Tibial artery (tissue), 4 donors: ENCODE results near the gene EPHA2.

ENCODE experiments used
- DNase-seq, 2 donors: peaks; one replicate each; pipeline ENCODE4 v3.0.0-alpha.2; 2019
- H3K27ac ChIP-seq, 2 donors: fragments of 200-600 bp; sonication (generic) in 1 of 2; 1 replicate in 1 of 2; 2 replicates in 1 of 2; pipeline ENCODE4 v1.5.1; 2018 to 2019; ENCODE audit warnings: mild to moderate bottlenecking in 1 of 2
- H3K27me3 ChIP-seq, 2 donors: fragments of 200-600 bp; sonication (generic) in 1 of 2; one replicate each; pipeline versions ENCODE4 v1.5.1 to v1.6.0; 2016 to 2019
- H3K36me3 ChIP-seq, 3 donors: fragments of 200-600 bp; sonication (generic) in 2 of 3; one replicate each; pipeline ENCODE4 v1.5.1; 2016 to 2019; ENCODE audit warnings: mild to moderate bottlenecking in 2 of 3
- H3K4me1 ChIP-seq, 4 donors: fragments of 200-600 bp; sonication (generic) in 2 of 4; 1 replicate in 3 of 4; 2 replicates in 1 of 4; pipeline ENCODE4 v1.5.1; 2016 to 2019
- H3K4me3 ChIP-seq, 2 donors: fragments of 200-600 bp; sonication (generic) in 1 of 2; 1 replicate in 1 of 2; 2 replicates in 1 of 2; pipeline ENCODE4 v1.5.1; 2018 to 2019; ENCODE audit warnings: mild to moderate bottlenecking in 2 of 2
- H3K9me3 ChIP-seq, 3 donors: fragments of 200-600 bp; sonication (generic) in 1 of 3; one replicate each; pipeline ENCODE4 v1.5.1; 2016 to 2019
- intact Hi-C: fragments of 100-400 bp; cut with DNase I; formaldehyde crosslinking; loops from one replicate; pipeline ENCODE4 v1.15.0; 2023; ENCODE audit warnings: low total_unique reads
- TF ChIP-seq, protein P1 (sequence below), 2 experiments: fragments of 200-600 bp in 1 of 2; fragments of 450-650 bp in 1 of 2; IDR thresholded peaks; one replicate each; pipeline ENCODE4 v1.5.1; 2017 to 2019; ENCODE audit warnings: antibody characterized with exemption in 2 of 2, mild to moderate bottlenecking in 1 of 2, moderate library complexity in 1 of 2

EPHA2 gene

GRCh38 chr1:16153999-16154673, 1.7 kb downstream of the EPHA2 start:
- DNase-seq = no peak
- intact Hi-C loops = loop anchor here (5.0 kb wide), 1 partner anchor 33 kb away; no protein-coding TSS in a partner anchor
- TF ChIP-seq, protein P1, sequence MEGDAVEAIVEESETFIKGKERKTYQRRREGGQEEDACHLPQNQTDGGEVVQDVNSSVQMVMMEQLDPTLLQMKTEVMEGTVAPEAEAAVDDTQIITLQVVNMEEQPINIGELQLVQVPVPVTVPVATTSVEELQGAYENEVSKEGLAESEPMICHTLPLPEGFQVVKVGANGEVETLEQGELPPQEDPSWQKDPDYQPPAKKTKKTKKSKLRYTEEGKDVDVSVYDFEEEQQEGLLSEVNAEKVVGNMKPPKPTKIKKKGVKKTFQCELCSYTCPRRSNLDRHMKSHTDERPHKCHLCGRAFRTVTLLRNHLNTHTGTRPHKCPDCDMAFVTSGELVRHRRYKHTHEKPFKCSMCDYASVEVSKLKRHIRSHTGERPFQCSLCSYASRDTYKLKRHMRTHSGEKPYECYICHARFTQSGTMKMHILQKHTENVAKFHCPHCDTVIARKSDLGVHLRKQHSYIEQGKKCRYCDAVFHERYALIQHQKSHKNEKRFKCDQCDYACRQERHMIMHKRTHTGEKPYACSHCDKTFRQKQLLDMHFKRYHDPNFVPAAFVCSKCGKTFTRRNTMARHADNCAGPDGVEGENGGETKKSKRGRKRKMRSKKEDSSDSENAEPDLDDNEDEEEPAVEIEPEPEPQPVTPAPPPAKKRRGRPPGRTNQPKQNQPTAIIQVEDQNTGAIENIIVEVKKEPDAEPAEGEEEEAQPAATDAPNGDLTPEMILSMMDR (IDR thresholded peaks at IDR 0.05) = no peak
- Histone ChIP-seq H3K9me3 (no peaks in the 10 kb centered on the region), H3K27ac (peak overlapping the region; percentile 49 to 81), H3K4me1 (peaks cover 0 to 64% (median 37%) of the 10 kb centered on the region in 4 donors), H3K27me3 (no peaks in the 10 kb centered on the region), H3K36me3 (peaks cover 0 to 15% (median 2%) of the 10 kb centered on the region in 3 donors), H3K4me3 (peak overlapping the region; percentile 71 to 79)

DNA sequence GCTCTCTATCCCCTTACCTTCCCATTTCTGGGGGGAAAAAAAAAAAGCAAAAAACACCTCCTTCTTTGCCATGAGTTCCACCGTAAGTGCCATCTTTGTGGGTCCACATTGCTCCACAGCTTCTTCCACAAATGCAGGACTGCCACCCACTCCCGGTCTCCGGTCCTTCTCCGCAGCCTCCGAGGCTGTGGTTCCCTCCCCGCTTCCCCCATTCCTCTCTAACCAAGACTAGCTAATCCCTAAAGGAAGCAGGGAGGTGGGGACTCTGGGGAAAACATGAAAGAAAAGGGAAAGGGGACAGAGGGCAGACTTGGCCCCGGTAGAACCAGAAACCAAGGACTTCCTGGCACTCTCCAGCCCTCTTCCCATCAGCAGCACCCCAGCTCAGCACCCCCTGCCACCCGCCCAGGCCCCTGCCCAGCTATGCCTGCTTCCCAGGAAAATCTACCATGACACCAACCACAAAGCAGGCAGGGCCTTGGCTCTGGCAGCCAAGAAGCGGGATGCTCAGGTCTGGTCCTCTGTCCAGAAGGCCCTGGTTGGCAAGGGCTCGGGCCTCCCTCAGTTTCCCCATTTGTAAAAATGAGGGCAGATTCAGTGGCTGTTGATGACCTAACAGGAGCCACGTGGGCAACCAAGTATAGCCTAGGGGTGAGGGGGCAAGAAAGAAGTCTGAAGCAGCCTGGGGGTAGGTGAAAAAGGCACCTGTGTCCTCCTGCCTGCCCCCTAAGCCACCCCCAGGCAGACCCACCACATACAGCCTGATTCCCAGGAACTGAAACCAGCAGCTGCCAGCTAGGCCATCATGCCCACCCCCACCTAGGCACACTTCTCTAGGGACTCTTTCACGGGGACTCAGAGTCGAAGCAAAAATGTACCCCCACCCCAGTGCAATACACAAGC, 2.5 kb downstream of the EPHA2 start:
- H3K27ac ChIP-seq = peak overlapping the region; percentile 49 to 81
- peak overlapping the region; percentile 71 to 79 for H3K4me3 ChIP-seq
- TF ChIP-seq, protein P1 (IDR thresholded peaks at IDR 0.05) = no peak
- H3K9me3 ChIP-seq = no peaks in the 10 kb centered on the region
- no peak for DNase-seq
- H3K27me3 ChIP-seq = no peaks in the 10 kb centered on the region
- intact Hi-C loops = loop anchor here (5.0 kb wide), 1 partner anchor 34 kb away; no protein-coding TSS in a partner anchor
- H3K4me1 ChIP-seq = peaks cover 0 to 64% (median 37%) of the 10 kb centered on the region in 4 donors
- peaks cover 0 to 23% (median 10%) of the 10 kb centered on the region in 3 donors for H3K36me3 ChIP-seq

DNA sequence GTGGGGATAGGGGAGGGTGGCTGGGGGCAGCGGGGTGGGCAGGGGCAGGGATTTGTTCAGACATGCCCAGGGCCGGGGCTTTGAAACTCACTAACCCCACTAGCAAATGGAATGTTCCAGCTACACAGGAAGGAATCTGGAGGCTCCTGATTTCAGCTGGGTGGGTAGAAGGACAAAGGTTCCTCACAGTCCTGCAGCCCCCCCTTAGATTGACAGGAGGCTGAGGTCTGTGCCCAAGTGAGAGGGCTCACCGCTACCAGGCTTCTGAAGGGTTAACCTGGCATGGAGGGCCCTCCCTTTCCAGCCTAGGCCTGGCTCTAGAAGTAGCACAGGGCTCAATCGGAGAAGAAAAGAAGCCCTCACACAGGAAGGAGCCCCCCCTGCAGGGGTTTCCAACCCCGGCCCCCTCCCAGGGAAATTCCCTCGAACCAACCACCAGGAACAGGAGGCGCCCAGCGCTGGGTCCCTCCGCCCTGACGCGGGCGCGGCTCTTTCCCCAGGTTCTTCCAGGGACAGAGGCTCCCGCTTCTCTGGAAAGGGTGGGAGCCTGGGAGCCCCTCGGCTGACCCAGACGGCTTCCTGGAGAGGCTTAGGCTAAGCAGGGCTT, 3.3 kb downstream of the EPHA2 start:
- DNase-seq = no peak
- Histone ChIP-seq H3K9me3 (no peaks in the 10 kb centered on the region), H3K4me1 (peaks cover 0 to 65% (median 39%) of the 10 kb centered on the region in 4 donors), H3K27ac (peak overlapping the region; percentile 41 to 49), H3K4me3 (peak overlapping the region; percentile 5 to 79), H3K27me3 (no peaks in the 10 kb centered on the region), H3K36me3 (peaks cover 0 to 29% (median 17%) of the 10 kb centered on the region in 3 donors)
- intact Hi-C loops = loop anchor here (5.0 kb wide), 1 partner anchor 35 kb away; no protein-coding TSS in a partner anchor
- TF ChIP-seq, protein P1 (IDR thresholded peaks at IDR 0.05) = no peak

DNA sequence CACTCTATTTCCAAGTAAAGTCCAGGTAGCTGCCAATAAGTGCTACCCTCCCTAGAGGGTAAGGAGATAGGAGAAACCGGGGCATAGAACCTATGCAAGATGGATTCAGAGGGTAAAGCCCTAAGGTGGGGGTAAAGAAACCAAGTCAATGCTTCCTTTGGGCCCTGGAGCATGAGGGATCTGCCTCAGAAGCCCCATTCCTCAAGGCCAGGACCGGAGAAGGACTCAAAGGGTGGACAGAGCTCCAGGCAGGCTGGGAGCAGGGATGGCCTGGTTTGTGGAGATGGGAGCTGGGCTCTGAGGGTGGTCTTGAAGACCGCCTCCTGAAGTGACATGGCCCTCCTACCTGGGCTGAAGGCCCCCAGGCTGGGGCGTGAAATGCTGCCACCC, 3.9 kb downstream of the EPHA2 start:
- TF ChIP-seq, protein P1 (IDR thresholded peaks at IDR 0.05) = no peak
- peaks cover 0 to 70% (median 45%) of the 10 kb centered on the region in 4 donors for H3K4me1 ChIP-seq
- DNase-seq = no peak
- H3K36me3 ChIP-seq = peaks cover 0 to 29% (median 19%) of the 10 kb centered on the region in 3 donors
- peak overlapping the region in 1 of 2 donors; percentile 79 for H3K4me3 ChIP-seq
- no peaks in the 10 kb centered on the region for H3K27me3 ChIP-seq
- H3K27ac ChIP-seq = peak overlapping the region; percentile 41 to 49
- no peaks in the 10 kb centered on the region for H3K9me3 ChIP-seq
- intact Hi-C loops = loop anchor here (5.0 kb wide), 1 partner anchor 35 kb away; no protein-coding TSS in a partner anchor
